HepG2 (cell line): ENCODE data around the gene ADGRG6. TPM values are rescaled to one million over a fixed set of nuclear protein-coding genes. Genes with fewer than 3 reads are reported as not detected.

Experiments used
- ARID5B ChIP-seq: IDR thresholded peaks from 2 replicates; pipeline ENCODE4 v1.4.0; 2020; ENCODE audit warnings: mild to moderate bottlenecking, missing genetic modification reagents
- E2F1 ChIP-seq: sonication (generic); formaldehyde crosslinking; IDR thresholded peaks from 2 replicates; pipeline ENCODE4 v1.5.0; 2020; ENCODE audit warnings: missing genetic modification reagents
- KLF12 ChIP-seq: sonication (generic); formaldehyde crosslinking; IDR thresholded peaks from 2 replicates; pipeline ENCODE4 v1.4.0; 2020; ENCODE audit warnings: missing genetic modification reagents, borderline replicate concordance
- RAD51 ChIP-seq: fragments of 450-650 bp; IDR thresholded peaks from 2 replicates; pipeline ENCODE4 v1.6.1; 2016; ENCODE audit warnings: borderline replicate concordance
- REXO4 ChIP-seq: sonication (generic); formaldehyde crosslinking; IDR thresholded peaks from 2 replicates; pipeline ENCODE4 v1.8.0; 2022; ENCODE audit warnings: missing genetic modification reagents, mild to moderate bottlenecking, borderline replicate concordance
- SNAPC4 ChIP-seq: sonication (generic); formaldehyde crosslinking; IDR thresholded peaks from 2 replicates; pipeline ENCODE4 v1.4.0; 2020; ENCODE audit warnings: mild to moderate bottlenecking, missing genetic modification reagents
- ZBTB3 ChIP-seq: sonication (generic); formaldehyde crosslinking; IDR thresholded peaks from 2 replicates; pipeline ENCODE4 v1.4.0; 2020; ENCODE audit warnings: low read depth, mild to moderate bottlenecking, moderate library complexity, missing genetic modification reagents, borderline replicate concordance
- ZNF451 ChIP-seq: sonication (generic); formaldehyde crosslinking; IDR thresholded peaks from 2 replicates; pipeline ENCODE4 v1.5.0; 2020; ENCODE audit warnings: mild to moderate bottlenecking, missing genetic modification reagents
- polyA plus RNA-seq, 8 experiments: library from polyadenylated mRNA; depleted of rRNA in 3 of 8; stranded (reverse) in 7 of 8; unstranded in 1 of 8; fragments of >200 nt; fragmentation: Illumina TruSeq in 4 of 8; extraction: Trizol in 4 of 8; gene quantifications; 2 replicates each; pipeline versions ENCODE4 v1.2.1 to v1.2.3, GENCODE V29; 2011 to 2016; ENCODE audit warnings: low read depth in 4 of 8, missing spikeins in 1 of 8, mixed read lengths in 1 of 8; ENCODE audit not compliant: insufficient read depth in 1 of 8
- total RNA-seq, 5 experiments: library from RNA; depleted of rRNA; stranded (reverse); fragments of >200 nt; fragmentation: Illumina TruSeq; extraction: Trizol; gene quantifications; 2 replicates each; pipeline ENCODE4 v1.2.3, GENCODE V29; 2016; ENCODE audit warnings: low read depth in 1 of 5

The ADGRG6 gene
- total and polyA plus RNA-seq, 2 of the 13 experiments (the other 11 are each of a cell fraction or from before 2014, with no cell fraction given) = 129 to 249 TPM

GRCh38 chr6:142378138-142378875, 76.5 kb downstream of the ADGRG6 start (continued):
- TF ChIP-seq SNAPC4 (CRISPR knock-in tag) (no peak), ZBTB3 (CRISPR knock-in tag) (no peak), RAD51 (no peak), E2F1 (no peak), KLF12 (CRISPR knock-in tag) (no peak), REXO4 (no peak), ARID5B (peak; percentile 89), ZNF451 (no peak)
